Measurements from ENCODE around the gene APOL2. TPM values are rescaled to one million over a fixed set of nuclear protein-coding genes. Genes with fewer than 3 reads are reported as not detected.

APOL2 gene
- total RNA-seq, 1 experiment from 2014 or later = 10.0 TPM

DNA sequence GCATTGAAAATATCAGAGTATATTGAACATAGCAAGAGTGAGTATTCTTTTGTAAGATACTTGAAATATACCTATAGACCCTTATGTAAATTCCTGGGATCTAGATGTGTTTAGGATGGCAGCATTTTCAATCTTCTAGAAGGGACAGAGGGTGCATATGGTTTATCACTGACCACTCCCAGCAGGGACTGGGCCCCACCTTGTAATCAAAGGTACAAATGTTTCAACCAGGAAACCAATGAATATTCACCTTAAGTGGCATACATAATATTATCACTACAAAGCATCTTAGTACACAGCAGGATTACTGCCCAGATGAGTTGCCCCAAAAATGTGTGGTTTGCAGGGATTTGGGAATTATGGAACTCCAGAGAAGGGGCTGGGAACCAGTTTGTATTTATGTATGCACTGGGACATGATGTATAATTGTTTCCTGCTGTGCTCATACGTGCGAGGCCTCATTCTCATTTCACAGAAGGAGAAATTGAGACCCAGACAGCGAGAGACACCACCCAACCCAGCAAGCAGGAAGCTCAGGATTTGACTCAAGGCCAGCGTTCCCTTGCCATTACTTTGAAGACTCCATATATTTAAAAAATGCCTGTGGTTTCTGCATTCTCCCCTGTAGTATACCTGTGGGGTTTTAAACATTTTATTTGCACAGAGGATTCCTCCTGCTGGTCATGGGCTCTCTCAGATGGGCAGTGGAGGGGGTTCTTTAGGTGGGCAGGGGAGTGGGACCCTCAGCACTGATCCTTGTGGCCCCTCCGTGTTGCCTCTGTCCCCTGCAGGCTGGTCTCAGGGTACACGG is 42.9 kb downstream of the APOL2 start:
- DNase-seq = no peak
- no peaks in the 10 kb centered on the region for H3K36me3 Mint-ChIP-seq (ENCODE audit: insufficient read depth, unreplicated experiment)
- no peak overlapping the region for H3K4me3 Mint-ChIP-seq (ENCODE audit: unreplicated experiment)
- peaks cover 3% of the 10 kb centered on the region for H3K27me3 Mint-ChIP-seq (ENCODE audit: insufficient read depth, unreplicated experiment)
- intact Hi-C loops (cut with micrococcal nuclease; ENCODE audit: unreplicated experiment) = loop anchor here (5.0 kb wide), 1 partner anchor 81 kb away; no protein-coding TSS in a partner anchor
- H3K9me3 Mint-ChIP-seq (ENCODE audit: unreplicated experiment) = no peaks in the 10 kb centered on the region
- H3K4me1 ChIP-seq = no peaks in the 10 kb centered on the region
- TF ChIP-seq, protein P1, sequence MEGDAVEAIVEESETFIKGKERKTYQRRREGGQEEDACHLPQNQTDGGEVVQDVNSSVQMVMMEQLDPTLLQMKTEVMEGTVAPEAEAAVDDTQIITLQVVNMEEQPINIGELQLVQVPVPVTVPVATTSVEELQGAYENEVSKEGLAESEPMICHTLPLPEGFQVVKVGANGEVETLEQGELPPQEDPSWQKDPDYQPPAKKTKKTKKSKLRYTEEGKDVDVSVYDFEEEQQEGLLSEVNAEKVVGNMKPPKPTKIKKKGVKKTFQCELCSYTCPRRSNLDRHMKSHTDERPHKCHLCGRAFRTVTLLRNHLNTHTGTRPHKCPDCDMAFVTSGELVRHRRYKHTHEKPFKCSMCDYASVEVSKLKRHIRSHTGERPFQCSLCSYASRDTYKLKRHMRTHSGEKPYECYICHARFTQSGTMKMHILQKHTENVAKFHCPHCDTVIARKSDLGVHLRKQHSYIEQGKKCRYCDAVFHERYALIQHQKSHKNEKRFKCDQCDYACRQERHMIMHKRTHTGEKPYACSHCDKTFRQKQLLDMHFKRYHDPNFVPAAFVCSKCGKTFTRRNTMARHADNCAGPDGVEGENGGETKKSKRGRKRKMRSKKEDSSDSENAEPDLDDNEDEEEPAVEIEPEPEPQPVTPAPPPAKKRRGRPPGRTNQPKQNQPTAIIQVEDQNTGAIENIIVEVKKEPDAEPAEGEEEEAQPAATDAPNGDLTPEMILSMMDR (IDR thresholded peaks at IDR 0.05; ENCODE audit: insufficient read depth in 1 of 2, low read depth in 1 of 2, low read length in 1 of 2, severe bottlenecking in 1 of 2, unreplicated experiment in 1 of 2) = no peak
- POLR2A ChIA-PET = no interaction called here
- BruUV-seq (replicated peaks) = no TSS peak
- CTCF ChIA-PET = interaction anchor here (0.6 to 2.1 kb wide), 2 partner anchors 30 to 43 kb away, joined by 4 to 13 read pairs; partner anchors contain the start of gene APOL2
- no peaks in the 10 kb centered on the region; the same call in 1 of the 2 replicates for H3K27me3 ChIP-seq (replicated peaks; ENCODE audit: control insufficient read depth, insufficient read depth, low read length)
- no peaks in the 10 kb centered on the region for H3K9me3 ChIP-seq
- H3K4me3 ChIP-seq (ENCODE audit: low read depth, low read length) = no peak overlapping the region
- no peak overlapping the region for H3K27ac Mint-ChIP-seq (ENCODE audit: unreplicated experiment)
- no peaks in the 10 kb centered on the region for H3K36me3 ChIP-seq (ENCODE audit: control insufficient read depth, insufficient read depth, low read length)
- peaks cover 6% of the 10 kb centered on the region for H3K4me1 Mint-ChIP-seq (ENCODE audit: low read depth, unreplicated experiment)

DNA sequence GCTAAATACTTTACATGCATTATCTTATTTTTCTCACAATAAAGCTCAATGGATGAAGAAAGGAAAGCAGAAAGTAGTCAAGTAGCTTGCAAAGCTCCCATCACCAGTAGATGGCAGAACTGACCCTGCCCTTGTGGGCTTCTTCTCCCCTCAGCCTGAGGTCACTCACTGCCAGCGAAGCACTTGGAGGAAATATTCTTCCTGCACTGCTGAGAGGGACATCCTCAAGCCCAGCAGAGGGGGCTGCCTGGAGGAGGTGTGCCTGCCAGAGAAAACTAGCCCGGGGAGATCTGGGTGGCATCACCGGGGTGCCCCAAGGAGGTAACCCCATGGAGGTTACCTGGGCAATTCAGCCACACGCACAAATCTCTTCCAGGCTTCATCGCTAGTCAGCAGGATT is 44.4 kb downstream of the APOL2 start:
- Mint-ChIP-seq H3K27me3 (ENCODE audit: insufficient read depth, unreplicated experiment) (no peaks in the 10 kb centered on the region), H3K4me1 (ENCODE audit: low read depth, unreplicated experiment) (peaks cover 6% of the 10 kb centered on the region), H3K36me3 (ENCODE audit: insufficient read depth, unreplicated experiment) (no peaks in the 10 kb centered on the region), H3K4me3 (ENCODE audit: unreplicated experiment) (no peak overlapping the region), H3K27ac (ENCODE audit: unreplicated experiment) (no peak overlapping the region), H3K9me3 (ENCODE audit: unreplicated experiment) (no peaks in the 10 kb centered on the region)
- H3K9me3 ChIP-seq = no peaks in the 10 kb centered on the region
- peak; percentile 63 to 72 for DNase-seq
- no peaks in the 10 kb centered on the region for H3K4me1 ChIP-seq
- intact Hi-C loops (cut with micrococcal nuclease; ENCODE audit: unreplicated experiment) = loop anchor here (1.0 to 5.0 kb wide), 3 partner anchors 27 to 91 kb away; no protein-coding TSS in a partner anchor
- no peak overlapping the region for H3K4me3 ChIP-seq (ENCODE audit: low read depth, low read length)
- ChIA-PET POLR2A (no interaction called here), CTCF (interaction anchor here (0.6 to 2.1 kb wide), 7 partner anchors 9 to 750 kb away, joined by 3 to 13 read pairs (median 4); partner anchors contain the start of gene APOL2)
- no peaks in the 10 kb centered on the region for H3K36me3 ChIP-seq (ENCODE audit: control insufficient read depth, insufficient read depth, low read length)
- no TSS peak for BruUV-seq (replicated peaks)
- TF ChIP-seq, protein P1 (IDR thresholded peaks at IDR 0.05; ENCODE audit: insufficient read depth in 1 of 2, low read depth in 1 of 2, low read length in 1 of 2, severe bottlenecking in 1 of 2, unreplicated experiment in 1 of 2) = peak; percentile 67 to 78
- H3K27me3 ChIP-seq (replicated peaks; ENCODE audit: control insufficient read depth, insufficient read depth, low read length) = no peaks in the 10 kb centered on the region; the same call in 1 of the 2 replicates

DNA sequence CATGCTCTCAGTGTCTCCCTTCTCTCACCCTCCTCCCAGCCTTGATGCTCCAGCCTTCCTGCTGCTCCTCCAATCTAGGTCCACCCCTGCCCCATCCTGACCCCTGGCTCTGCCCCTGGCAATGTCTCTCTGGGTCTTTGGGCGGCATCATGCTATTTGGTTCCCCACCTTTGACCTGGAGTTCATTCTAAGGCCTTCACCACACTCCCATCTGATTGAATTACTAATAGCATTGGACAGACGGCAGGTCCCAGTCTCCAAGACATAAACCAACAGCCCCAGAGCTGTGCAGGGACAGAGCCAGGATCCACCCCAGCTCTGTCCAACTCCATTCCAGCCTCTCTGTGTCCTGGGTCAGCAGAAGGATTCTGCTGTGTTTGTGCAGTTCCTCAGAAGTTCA is 44.9 kb downstream of the APOL2 start:
- H3K4me1 Mint-ChIP-seq (ENCODE audit: low read depth, unreplicated experiment) = peaks cover 6% of the 10 kb centered on the region
- H3K36me3 ChIP-seq (ENCODE audit: control insufficient read depth, insufficient read depth, low read length) = no peaks in the 10 kb centered on the region
- POLR2A ChIA-PET = no interaction called here
- no peak for DNase-seq
- no peak overlapping the region for H3K4me3 ChIP-seq (ENCODE audit: low read depth, low read length)
- no peak overlapping the region for H3K27ac Mint-ChIP-seq (ENCODE audit: unreplicated experiment)
- no peaks in the 10 kb centered on the region; the same call in 1 of the 2 replicates for H3K27me3 ChIP-seq (replicated peaks; ENCODE audit: control insufficient read depth, insufficient read depth, low read length)
- no peaks in the 10 kb centered on the region for H3K27me3 Mint-ChIP-seq (ENCODE audit: insufficient read depth, unreplicated experiment)
- TF ChIP-seq, protein P1 (IDR thresholded peaks at IDR 0.05; ENCODE audit: insufficient read depth in 1 of 2, low read depth in 1 of 2, low read length in 1 of 2, severe bottlenecking in 1 of 2, unreplicated experiment in 1 of 2) = no peak
- no peak overlapping the region for H3K4me3 Mint-ChIP-seq (ENCODE audit: unreplicated experiment)
- no peaks in the 10 kb centered on the region for H3K9me3 ChIP-seq
- CTCF ChIA-PET = interaction anchor here (0.5 to 2.1 kb wide), 7 partner anchors 10 to 292 kb away, joined by 3 to 13 read pairs (median 4); partner anchors contain the start of gene APOL2
- H3K36me3 Mint-ChIP-seq (ENCODE audit: insufficient read depth, unreplicated experiment) = no peaks in the 10 kb centered on the region
- no peaks in the 10 kb centered on the region for H3K4me1 ChIP-seq
- BruUV-seq (replicated peaks) = no TSS peak
- intact Hi-C loops (cut with micrococcal nuclease; ENCODE audit: unreplicated experiment) = no loop called here
- no peaks in the 10 kb centered on the region for H3K9me3 Mint-ChIP-seq (ENCODE audit: unreplicated experiment)
